HepG2 (cell line): ENCODE results near the gene CLIP2. TPM values are rescaled to one million over a fixed set of nuclear protein-coding genes. Genes with fewer than 3 reads are reported as not detected.

Experiments used
- ATAC-seq: fragments of 200-7000 bp; cut with Tn5 transposase; 3 replicates; pipeline ENCODE4 v1.9.1; 2020; ENCODE audit warnings: mild to moderate bottlenecking, moderate library complexity
- BruUV-seq: library from RNA; stranded (reverse); fragments of 400-500 nt; replicated peaks from 2 replicates; lab custom pipeline; 2021; lab: Mats Ljungman, UMichigan
- CTCF ChIA-PET: fragments of 300-600 bp; formaldehyde crosslinking; extraction: SDS; loops from one replicate; lab custom pipeline; 2021; ENCODE audit warnings: low total read pairs, inconsistent platforms, low intra/inter-chr PET ratio; lab: Yijun Ruan, JAX
- POLR2A ChIA-PET: fragments of 350-600 bp; sonication (Branson Sonifier 250); formaldehyde crosslinking; loops from one replicate; lab custom pipeline; 2020; ENCODE audit warnings: antibody characterized with exemption, inconsistent platforms; lab: Yijun Ruan, JAX
- DNase-seq: peaks from one replicate; pipeline ENCODE4 v3.0.0-alpha.2; 2015; ENCODE audit warnings: low spot score
- FAIRE-seq: peaks from 3 replicates; lab custom pipeline; 2011; peaks lifted over from hg19 to GRCh38; lab: Jason Lieb, UNC
- H2AFZ ChIP-seq: one replicate; pipeline ENCODE4 v1.6.1; 2011; ENCODE audit warnings: low read length, inconsistent platforms
- H3K27ac ChIP-seq: fragments of 300-600 bp; 3 replicates; pipeline ENCODE4 v1.8.0; 2011; ENCODE audit warnings: mixed run types, mild to moderate bottlenecking, mixed read lengths, low read length, inconsistent platforms; ENCODE audit not compliant: insufficient read depth; ENCODE audit errors: extremely low read length
- H3K27me3 ChIP-seq, 2 experiments: fragments of 200-600 bp in 1 of 2; 2 replicates in 1 of 2; 3 replicates in 1 of 2; pipeline versions ENCODE4 v1.6.0 to v1.8.0; 2011; ENCODE audit warnings: low read length in 2 of 2, mild to moderate bottlenecking in 2 of 2, moderate library complexity in 2 of 2, inconsistent platforms in 1 of 2; ENCODE audit not compliant: insufficient read depth in 2 of 2, control insufficient read depth in 1 of 2
- H3K36me3 ChIP-seq, 2 experiments: fragments of 200-600 bp in 1 of 2; replicated peaks in 1 of 2; 2 replicates in 1 of 2; 3 replicates in 1 of 2; pipeline versions ENCODE4 v1.5.1 to v1.8.0; 2011; ENCODE audit warnings: low read length in 2 of 2, inconsistent platforms in 1 of 2; ENCODE audit not compliant: insufficient read depth in 2 of 2, control insufficient read depth in 1 of 2
- H3K4me1 ChIP-seq: 2 replicates; pipeline ENCODE4 v1.5.1; 2012; ENCODE audit warnings: low read length, inconsistent platforms; ENCODE audit not compliant: insufficient read depth
- H3K4me2 ChIP-seq: 2 replicates; pipeline ENCODE4 v1.6.0; 2011; ENCODE audit warnings: low read depth, low read length, inconsistent platforms
- H3K4me3 ChIP-seq, 3 experiments: fragments of 200-600 bp in 1 of 3; sonication (generic), shearing (Covaris generic) in 1 of 3; replicated peaks in 1 of 3; 2 replicates each; pipeline ENCODE4 v1.5.1; 2011 to 2016; ENCODE audit warnings: low read length in 3 of 3, inconsistent platforms in 2 of 3, low read depth in 2 of 3, mild to moderate bottlenecking in 2 of 3, control low read depth in 1 of 3, mixed read lengths in 1 of 3; ENCODE audit not compliant: insufficient read depth in 1 of 3
- H3K79me2 ChIP-seq: one replicate; pipeline ENCODE4 v1.6.1; 2011; ENCODE audit warnings: low read length, inconsistent platforms; ENCODE audit not compliant: insufficient read depth
- H3K9ac ChIP-seq: 2 replicates; pipeline ENCODE4 v1.6.0; 2011; ENCODE audit warnings: mild to moderate bottlenecking, low read depth, low read length, inconsistent platforms; ENCODE audit not compliant: insufficient read depth
- H3K9me3 ChIP-seq: 2 replicates; pipeline ENCODE4 v1.5.1; 2012; ENCODE audit warnings: mild to moderate bottlenecking, low read length
- H4K20me1 ChIP-seq: 2 replicates; pipeline ENCODE4 v1.6.0; 2011; ENCODE audit warnings: inconsistent platforms, mild to moderate bottlenecking, low read length, moderate library complexity; ENCODE audit not compliant: insufficient read depth
- BORCS8-MEF2B ChIP-seq: sonication (generic); formaldehyde crosslinking; IDR thresholded peaks from 2 replicates; pipeline ENCODE4 v1.8.0; 2022; ENCODE audit warnings: mild to moderate bottlenecking, missing genetic modification reagents
- HHEX ChIP-seq: IDR thresholded peaks from 2 replicates; pipeline ENCODE4 v1.6.1; 2016; ENCODE audit warnings: control low read depth
- KLF16 ChIP-seq, 2 experiments: sonication (generic) in 1 of 2; formaldehyde crosslinking in 1 of 2; IDR thresholded peaks; 2 replicates each; pipeline versions ENCODE4 v1.6.1 to v1.8.0; 2016 to 2023; ENCODE audit warnings: missing genetic modification reagents in 2 of 2, missing compliant biosample characterization in 1 of 2
- LCORL ChIP-seq, 2 experiments: fragments of 450-650 bp in 1 of 2; sonication (generic) in 1 of 2; formaldehyde crosslinking in 1 of 2; IDR thresholded peaks; 2 replicates each; pipeline versions ENCODE4 v1.5.0 to v1.6.1; 2017 to 2020; ENCODE audit warnings: antibody characterized with exemption in 1 of 2, missing genetic modification reagents in 1 of 2
- MBNL3 ChIP-seq: fragments of 250-450 bp; sonication (Bioruptor Pico); conservative IDR thresholded peaks from 2 replicates; pipeline ENCODE4 v1.8.0; 2022; ENCODE audit warnings: mild to moderate bottlenecking, inconsistent platforms
- MYC ChIP-seq: sonication (generic); formaldehyde crosslinking; IDR thresholded peaks from 2 replicates; pipeline ENCODE4 v1.9.0; 2021; ENCODE audit warnings: missing genetic modification reagents, borderline replicate concordance
- PPARG ChIP-seq: conservative IDR thresholded peaks from 2 replicates; pipeline ENCODE4 v1.6.1; 2016; ENCODE audit warnings: missing biosample characterization, missing genetic modification reagents
- RBAK ChIP-seq: sonication (generic); formaldehyde crosslinking; IDR thresholded peaks from 2 replicates; pipeline ENCODE4 v1.5.1; 2020; ENCODE audit warnings: mild to moderate bottlenecking, missing genetic modification reagents
- SIN3B ChIP-seq: fragments of 150-350 bp; IDR thresholded peaks from 2 replicates; pipeline ENCODE4 v1.6.1; 2014; ENCODE audit warnings: low read length
- SMC3 ChIP-seq: IDR thresholded peaks from 2 replicates; pipeline ENCODE4 v1.6.1; 2011; ENCODE audit warnings: low read length, improper control_type of control experiment
- ZKSCAN8 ChIP-seq: IDR thresholded peaks from 2 replicates; pipeline ENCODE4 v1.6.1; 2016; ENCODE audit warnings: borderline replicate concordance, missing genetic modification reagents, missing compliant biosample characterization
- ZNF33B ChIP-seq: sonication (generic); formaldehyde crosslinking; IDR thresholded peaks from 2 replicates; pipeline ENCODE4 v1.5.1; 2020; ENCODE audit warnings: mild to moderate bottlenecking, missing genetic modification reagents
- ZNF589 ChIP-seq: sonication (generic); formaldehyde crosslinking; conservative IDR thresholded peaks from 2 replicates; pipeline ENCODE4 v1.8.0; 2022; ENCODE audit warnings: mild to moderate bottlenecking, moderate library complexity, missing genetic modification reagents
- ZNF605 ChIP-seq: sonication (generic); formaldehyde crosslinking; IDR thresholded peaks from 2 replicates; pipeline ENCODE4 v1.8.0; 2022; ENCODE audit warnings: mild to moderate bottlenecking, missing genetic modification reagents
- ZNF629 ChIP-seq: sonication (generic); formaldehyde crosslinking; conservative IDR thresholded peaks from 2 replicates; pipeline ENCODE4 v1.5.0; 2020; ENCODE audit warnings: missing genetic modification reagents
- ZNF7 ChIP-seq: IDR thresholded peaks from 2 replicates; pipeline ENCODE4 v1.6.1; 2016; ENCODE audit warnings: missing biosample characterization, missing genetic modification reagents
- ZSCAN31 ChIP-seq: sonication (generic); formaldehyde crosslinking; IDR thresholded peaks from 2 replicates; pipeline ENCODE4 v1.5.0; 2020; ENCODE audit warnings: low read depth, mild to moderate bottlenecking, missing genetic modification reagents
- WGBS: methylation state at CpG from one replicate; pipeline ENCODE4 v1.1.6; 2017; ENCODE audit warnings: low lambda C conversion rate; 5-methylcytosine and 5-hydroxymethylcytosine counted together
- in situ Hi-C: cut with HindIII; loops from 2 replicates; pipeline ENCODE4 v1.10.0; 2017; ENCODE audit warnings: low pct_unique_long_range_greater_than_20kb; ENCODE audit not compliant: extremely low pct_ligation_motif_present
- intact Hi-C: fragments of 100-400 bp; cut with micrococcal nuclease; formaldehyde crosslinking; loops from one replicate; pipeline ENCODE4 v1.10.0; 2022; ENCODE audit not compliant: unreplicated experiment
- polyA plus RNA-seq, 8 experiments: library from polyadenylated mRNA; depleted of rRNA in 3 of 8; stranded (reverse) in 7 of 8; unstranded in 1 of 8; fragments of >200 nt; fragmentation: Illumina TruSeq in 4 of 8; extraction: Trizol in 4 of 8; gene quantifications; 2 replicates each; pipeline versions ENCODE4 v1.2.1 to v1.2.3, GENCODE V29; 2011 to 2016; ENCODE audit warnings: low read depth in 4 of 8, missing spikeins in 1 of 8, mixed read lengths in 1 of 8; ENCODE audit not compliant: insufficient read depth in 1 of 8
- total RNA-seq, 5 experiments: library from RNA; depleted of rRNA; stranded (reverse); fragments of >200 nt; fragmentation: Illumina TruSeq; extraction: Trizol; gene quantifications; 2 replicates each; pipeline ENCODE4 v1.2.3, GENCODE V29; 2016; ENCODE audit warnings: low read depth in 1 of 5
- TF ChIP-seq, protein P1 (sequence below): sonication (generic); formaldehyde crosslinking; IDR thresholded peaks from 2 replicates; pipeline ENCODE4 v1.9.0; 2022; ENCODE audit warnings: low read depth, missing genetic modification reagents
- TF ChIP-seq, protein P2 (sequence below): IDR thresholded peaks from 2 replicates; pipeline ENCODE4 v1.6.1; 2012; ENCODE audit warnings: low read depth, low read length, improper control_type of control experiment
- TF ChIP-seq, protein P3 (sequence below): sonication (generic); formaldehyde crosslinking; IDR thresholded peaks from 2 replicates; pipeline ENCODE4 v1.9.0; 2021; ENCODE audit warnings: missing genetic modification reagents, borderline replicate concordance

Gene CLIP2
- total and polyA plus RNA-seq, 2 of the 13 experiments (the other 11 are each of a cell fraction or from before 2014, with no cell fraction given): 6.5 to 17.4 TPM

DNA sequence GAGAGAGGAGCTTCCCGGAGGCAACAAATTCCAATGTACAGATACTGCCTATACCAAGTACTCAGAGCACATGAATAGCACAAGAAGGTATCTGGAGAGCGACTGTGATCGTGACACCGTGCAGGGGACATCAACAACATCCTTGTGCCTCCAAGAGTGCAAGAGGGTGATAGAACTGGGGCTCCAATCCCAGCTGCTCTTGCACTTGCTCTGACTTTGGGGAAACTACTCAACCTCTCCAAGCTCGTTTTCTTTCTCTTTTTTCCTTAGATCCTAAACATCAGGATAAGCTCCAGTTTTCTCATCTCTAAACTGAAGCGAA, 47.1 kb upstream of the CLIP2 start (continued):
- TF ChIP-seq, protein P1, sequence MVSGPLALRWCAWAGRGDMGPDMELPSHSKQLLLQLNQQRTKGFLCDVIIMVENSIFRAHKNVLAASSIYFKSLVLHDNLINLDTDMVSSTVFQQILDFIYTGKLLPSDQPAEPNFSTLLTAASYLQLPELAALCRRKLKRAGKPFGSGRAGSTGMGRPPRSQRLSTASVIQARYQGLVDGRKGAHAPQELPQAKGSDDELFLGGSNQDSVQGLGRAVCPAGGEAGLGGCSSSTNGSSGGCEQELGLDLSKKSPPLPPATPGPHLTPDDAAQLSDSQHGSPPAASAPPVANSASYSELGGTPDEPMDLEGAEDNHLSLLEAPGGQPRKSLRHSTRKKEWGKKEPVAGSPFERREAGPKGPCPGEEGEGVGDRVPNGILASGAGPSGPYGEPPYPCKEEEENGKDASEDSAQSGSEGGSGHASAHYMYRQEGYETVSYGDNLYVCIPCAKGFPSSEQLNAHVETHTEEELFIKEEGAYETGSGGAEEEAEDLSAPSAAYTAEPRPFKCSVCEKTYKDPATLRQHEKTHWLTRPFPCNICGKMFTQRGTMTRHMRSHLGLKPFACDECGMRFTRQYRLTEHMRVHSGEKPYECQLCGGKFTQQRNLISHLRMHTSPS (CRISPR knock-in tag): no peak
- TF ChIP-seq MBNL3 (CRISPR knock-in tag) (no peak), ZKSCAN8 (CRISPR knock-in tag) (no peak)

DNA sequence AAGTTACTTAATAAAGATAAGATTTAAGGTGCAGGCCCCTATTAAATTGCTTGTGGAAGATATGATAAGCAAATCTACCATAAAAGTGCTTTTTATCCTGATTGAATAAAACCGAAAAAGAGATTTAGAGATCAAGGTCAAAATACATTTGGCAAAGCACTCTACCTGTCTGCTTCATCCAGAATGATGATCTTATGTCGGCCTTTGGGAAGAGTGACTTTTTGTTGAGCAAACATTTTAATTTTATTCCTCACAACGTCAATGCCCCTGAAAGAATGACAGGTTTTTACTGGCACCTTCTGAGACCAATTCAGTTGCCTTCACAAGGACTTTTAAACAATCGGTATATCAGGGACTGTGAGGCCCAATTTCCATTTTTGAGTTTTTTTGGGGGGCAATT, 42.7 kb upstream of the CLIP2 start:
- H4K20me1 ChIP-seq: no peaks in the 10 kb centered on the region
- in situ Hi-C loops (no loop called here), intact Hi-C loops (no loop called here)
- no peak for ATAC-seq
- no peaks in the 10 kb centered on the region for H3K27me3 ChIP-seq
- DNase-seq: no peak
- ChIA-PET POLR2A (no interaction called here), CTCF (no interaction called here)
- H3K4me1 ChIP-seq: peaks cover 20% of the 10 kb centered on the region
- WGBS: 90% methylated on average over 4 of the region's 4 CpGs
- no peak for FAIRE-seq
- no peak overlapping the region for H3K4me2 ChIP-seq
- H3K4me3 ChIP-seq: no peak overlapping the region
- H3K36me3 ChIP-seq: peaks cover 8 to 59% of the 10 kb centered on the region in 2 experiments; a peak in 3 of 5 replicates
- no peak overlapping the region for H3K9ac ChIP-seq
- no peaks in the 10 kb centered on the region for H3K9me3 ChIP-seq
- no peak overlapping the region for H2AFZ ChIP-seq
- no peaks in the 10 kb centered on the region for H3K79me2 ChIP-seq
- BruUV-seq: no TSS peak
- H3K27ac ChIP-seq: no peak overlapping the region
- TF ChIP-seq PPARG (CRISPR knock-in tag) (no peak), RBAK (no peak), SIN3B (no peak), ZSCAN31 (CRISPR knock-in tag) (no peak), MYC (CRISPR knock-in tag) (no peak), ZNF629 (CRISPR knock-in tag) (no peak), KLF16 (CRISPR knock-in tag; IDR thresholded peaks at IDR 0.05) (no peak), ZNF33B (CRISPR knock-in tag) (no peak), ZNF7 (CRISPR knock-in tag) (no peak), ZNF589 (CRISPR knock-in tag) (no peak), HHEX (CRISPR knock-in tag) (no peak), SMC3 (no peak), ZNF605 (no peak), LCORL (IDR thresholded peaks at IDR 0.05) (no peak), LCORL (CRISPR knock-in tag; IDR thresholded peaks at IDR 0.05) (no peak), BORCS8-MEF2B (CRISPR knock-in tag) (no peak)
- TF ChIP-seq, protein P2, sequence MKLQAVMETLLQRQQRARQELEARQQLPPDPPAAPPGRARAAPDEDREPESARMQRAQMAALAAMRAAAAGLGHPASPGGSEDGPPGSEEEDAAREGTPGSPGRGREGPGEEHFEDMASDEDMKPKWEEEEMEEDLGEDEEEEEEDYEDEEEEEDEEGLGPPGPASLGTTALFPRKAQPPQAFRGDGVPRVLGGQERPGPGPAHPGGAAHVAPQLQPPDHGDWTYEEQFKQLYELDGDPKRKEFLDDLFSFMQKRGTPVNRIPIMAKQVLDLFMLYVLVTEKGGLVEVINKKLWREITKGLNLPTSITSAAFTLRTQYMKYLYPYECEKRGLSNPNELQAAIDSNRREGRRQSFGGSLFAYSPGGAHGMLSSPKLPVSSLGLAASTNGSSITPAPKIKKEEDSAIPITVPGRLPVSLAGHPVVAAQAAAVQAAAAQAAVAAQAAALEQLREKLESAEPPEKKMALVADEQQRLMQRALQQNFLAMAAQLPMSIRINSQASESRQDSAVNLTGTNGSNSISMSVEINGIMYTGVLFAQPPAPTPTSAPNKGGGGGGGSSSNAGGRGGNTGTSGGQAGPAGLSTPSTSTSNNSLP: no peak
- TF ChIP-seq, protein P3, sequence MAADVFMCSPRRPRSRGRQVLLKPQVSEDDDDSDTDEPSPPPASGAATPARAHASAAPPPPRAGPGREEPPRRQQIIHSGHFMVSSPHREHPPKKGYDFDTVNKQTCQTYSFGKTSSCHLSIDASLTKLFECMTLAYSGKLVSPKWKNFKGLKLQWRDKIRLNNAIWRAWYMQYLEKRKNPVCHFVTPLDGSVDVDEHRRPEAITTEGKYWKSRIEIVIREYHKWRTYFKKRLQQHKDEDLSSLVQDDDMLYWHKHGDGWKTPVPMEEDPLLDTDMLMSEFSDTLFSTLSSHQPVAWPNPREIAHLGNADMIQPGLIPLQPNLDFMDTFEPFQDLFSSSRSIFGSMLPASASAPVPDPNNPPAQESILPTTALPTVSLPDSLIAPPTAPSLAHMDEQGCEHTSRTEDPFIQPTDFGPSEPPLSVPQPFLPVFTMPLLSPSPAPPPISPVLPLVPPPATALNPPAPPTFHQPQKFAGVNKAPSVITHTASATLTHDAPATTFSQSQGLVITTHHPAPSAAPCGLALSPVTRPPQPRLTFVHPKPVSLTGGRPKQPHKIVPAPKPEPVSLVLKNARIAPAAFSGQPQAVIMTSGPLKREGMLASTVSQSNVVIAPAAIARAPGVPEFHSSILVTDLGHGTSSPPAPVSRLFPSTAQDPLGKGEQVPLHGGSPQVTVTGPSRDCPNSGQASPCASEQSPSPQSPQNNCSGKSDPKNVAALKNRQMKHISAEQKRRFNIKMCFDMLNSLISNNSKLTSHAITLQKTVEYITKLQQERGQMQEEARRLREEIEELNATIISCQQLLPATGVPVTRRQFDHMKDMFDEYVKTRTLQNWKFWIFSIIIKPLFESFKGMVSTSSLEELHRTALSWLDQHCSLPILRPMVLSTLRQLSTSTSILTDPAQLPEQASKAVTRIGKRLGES (CRISPR knock-in tag): no peak
